ENCODE data around the gene PTPA. TPM values are rescaled to one million over a fixed set of nuclear protein-coding genes. Genes with fewer than 3 reads are reported as not detected.
A peak's percentile ranks its signal among the peaks of the same experiment; 100 is the strongest.

PTPA gene
- polyA plus RNA-seq, 3 donors: 11.7 to 38.5 (median 12.4) TPM

- no peaks in the 10 kb centered on the region for H3K27me3 ChIP-seq (ENCODE audit: control insufficient read depth in 2 of 2, insufficient read depth in 2 of 2, low read length in 2 of 2)
- H3K79me2 ChIP-seq (ENCODE audit: insufficient read depth, low read length): peaks cover 2% of the 10 kb centered on the region
- no peaks in the 10 kb centered on the region for H3K36me3 ChIP-seq (replicated peaks in 1 of 2; ENCODE audit: control insufficient read depth in 1 of 2, insufficient read depth in 2 of 2, low read length in 2 of 2)
- Mint-ChIP-seq H3K4me1 (peaks cover 5% of the 10 kb centered on the region), H3K4me3 (no peak overlapping the region), H3K27me3 (ENCODE audit: low read depth in 3 of 3) (peaks cover 4 to 13% (median 8%) of the 10 kb centered on the region in 3 donors), H3K27ac (peak overlapping the region in 2 of 7 donors; percentile 24 to 54), H3K9me3 (peaks cover 0 to 7% (median 3%) of the 10 kb centered on the region in 7 donors), H3K36me3 (no peaks in the 10 kb centered on the region)
- no peak overlapping the region for H3K27ac ChIP-seq (ENCODE audit: low read depth in 1 of 2, low read length in 2 of 2)
- H4K20me1 ChIP-seq (ENCODE audit: insufficient read depth, low read length): peaks cover 6% of the 10 kb centered on the region
- H3K4me3 ChIP-seq (replicated peaks in 1 of 3; ENCODE audit: low read depth in 2 of 3, low read length in 3 of 3): no peak overlapping the region
- no peak overlapping the region for H3K4me2 ChIP-seq (replicated peaks; ENCODE audit: extremely low read depth, low read length, poor library complexity, severe bottlenecking)
- H3K9me3 ChIP-seq (replicated peaks in 1 of 2; ENCODE audit: control insufficient read depth in 1 of 2, insufficient read depth in 1 of 2, low read length in 2 of 2): peaks cover 0 to 5% of the 10 kb centered on the region in 2 donors
- WGBS (ENCODE audit: insufficient coverage): 93% methylated on average over 15 of the region's 20 CpGs
- intact Hi-C loops (cut with micrococcal nuclease): no loop called here
- no peak overlapping the region for H3K9ac ChIP-seq (ENCODE audit: insufficient read depth, low read length, poor library complexity, severe bottlenecking)
- H3K4me1 ChIP-seq (ENCODE audit: control insufficient read depth in 1 of 2, insufficient read depth in 2 of 2, low read length in 2 of 2): peaks cover 7 to 10% of the 10 kb centered on the region in 2 donors
- peak in 2 of 3 donors; percentile 37 to 40 for DNase-seq
- no peak overlapping the region for H2AFZ ChIP-seq (ENCODE audit: insufficient read depth, low read depth, low read length, poor library complexity, severe bottlenecking)
- TF ChIP-seq, protein P1, sequence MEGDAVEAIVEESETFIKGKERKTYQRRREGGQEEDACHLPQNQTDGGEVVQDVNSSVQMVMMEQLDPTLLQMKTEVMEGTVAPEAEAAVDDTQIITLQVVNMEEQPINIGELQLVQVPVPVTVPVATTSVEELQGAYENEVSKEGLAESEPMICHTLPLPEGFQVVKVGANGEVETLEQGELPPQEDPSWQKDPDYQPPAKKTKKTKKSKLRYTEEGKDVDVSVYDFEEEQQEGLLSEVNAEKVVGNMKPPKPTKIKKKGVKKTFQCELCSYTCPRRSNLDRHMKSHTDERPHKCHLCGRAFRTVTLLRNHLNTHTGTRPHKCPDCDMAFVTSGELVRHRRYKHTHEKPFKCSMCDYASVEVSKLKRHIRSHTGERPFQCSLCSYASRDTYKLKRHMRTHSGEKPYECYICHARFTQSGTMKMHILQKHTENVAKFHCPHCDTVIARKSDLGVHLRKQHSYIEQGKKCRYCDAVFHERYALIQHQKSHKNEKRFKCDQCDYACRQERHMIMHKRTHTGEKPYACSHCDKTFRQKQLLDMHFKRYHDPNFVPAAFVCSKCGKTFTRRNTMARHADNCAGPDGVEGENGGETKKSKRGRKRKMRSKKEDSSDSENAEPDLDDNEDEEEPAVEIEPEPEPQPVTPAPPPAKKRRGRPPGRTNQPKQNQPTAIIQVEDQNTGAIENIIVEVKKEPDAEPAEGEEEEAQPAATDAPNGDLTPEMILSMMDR (IDR thresholded peaks at IDR 0.05): peak; percentile 63
These were observed 71.6 kb downstream of the PTPA start for GRCh38 chr9:129182625-129183494.

- intact Hi-C loops (cut with micrococcal nuclease): no loop called here
- no peak overlapping the region for H3K4me3 Mint-ChIP-seq
These were observed 72.4 kb downstream of the PTPA start for GRCh38 chr9:129183495-129184218.

More at GRCh38 chr9:129183495-129184218, 72.4 kb downstream of the PTPA start:
- H3K27me3 ChIP-seq (ENCODE audit: control insufficient read depth in 2 of 2, insufficient read depth in 2 of 2, low read length in 2 of 2): no peaks in the 10 kb centered on the region
- TF ChIP-seq, protein P1 (IDR thresholded peaks at IDR 0.05): no peak
- Mint-ChIP-seq H3K27ac (no peak overlapping the region), H3K4me1 (peaks cover 4% of the 10 kb centered on the region), H3K27me3 (ENCODE audit: low read depth in 3 of 3) (peaks cover 4 to 13% (median 11%) of the 10 kb centered on the region in 3 donors), H3K36me3 (no peaks in the 10 kb centered on the region), H3K9me3 (peaks cover 0 to 7% (median 3%) of the 10 kb centered on the region in 7 donors)
- H3K36me3 ChIP-seq (replicated peaks in 1 of 2; ENCODE audit: control insufficient read depth in 1 of 2, insufficient read depth in 2 of 2, low read length in 2 of 2): no peaks in the 10 kb centered on the region
- 76% methylated on average over 2 of the region's 6 CpGs for WGBS (ENCODE audit: insufficient coverage)
- no peak overlapping the region for H3K4me3 ChIP-seq (replicated peaks in 1 of 3; ENCODE audit: low read depth in 2 of 3, low read length in 3 of 3)
- peaks cover 0 to 5% of the 10 kb centered on the region in 2 donors for H3K9me3 ChIP-seq (replicated peaks in 1 of 2; ENCODE audit: control insufficient read depth in 1 of 2, insufficient read depth in 1 of 2, low read length in 2 of 2)
- DNase-seq: no peak
- H3K9ac ChIP-seq (ENCODE audit: insufficient read depth, low read length, poor library complexity, severe bottlenecking): no peak overlapping the region
- H3K4me2 ChIP-seq (replicated peaks; ENCODE audit: extremely low read depth, low read length, poor library complexity, severe bottlenecking): no peak overlapping the region
- H4K20me1 ChIP-seq (ENCODE audit: insufficient read depth, low read length): no peaks in the 10 kb centered on the region
- no peak overlapping the region for H2AFZ ChIP-seq (ENCODE audit: insufficient read depth, low read depth, low read length, poor library complexity, severe bottlenecking)
- H3K27ac ChIP-seq (ENCODE audit: low read depth in 1 of 2, low read length in 2 of 2): no peak overlapping the region
- H3K79me2 ChIP-seq (ENCODE audit: insufficient read depth, low read length): no peaks in the 10 kb centered on the region
- H3K4me1 ChIP-seq (ENCODE audit: control insufficient read depth in 1 of 2, insufficient read depth in 2 of 2, low read length in 2 of 2): peaks cover 2 to 4% of the 10 kb centered on the region in 2 donors

Data from CD14-positive monocyte (primary cell).